GM19324 (cell line): ENCODE data around the gene DPM2.

Experiments used
- ATAC-seq: cut with Tn5 transposase; IDR thresholded peaks from one replicate; pipeline ENCODE4 v1.9.1; 2021; ENCODE audit warnings: mild to moderate bottlenecking, moderate library complexity; ENCODE audit not compliant: unreplicated experiment, low FRiP score

The DPM2 gene

GRCh38 chr9:127973169-127974000 is 35.7 kb upstream of the DPM2 start:
- ATAC-seq, result no peak

DNA sequence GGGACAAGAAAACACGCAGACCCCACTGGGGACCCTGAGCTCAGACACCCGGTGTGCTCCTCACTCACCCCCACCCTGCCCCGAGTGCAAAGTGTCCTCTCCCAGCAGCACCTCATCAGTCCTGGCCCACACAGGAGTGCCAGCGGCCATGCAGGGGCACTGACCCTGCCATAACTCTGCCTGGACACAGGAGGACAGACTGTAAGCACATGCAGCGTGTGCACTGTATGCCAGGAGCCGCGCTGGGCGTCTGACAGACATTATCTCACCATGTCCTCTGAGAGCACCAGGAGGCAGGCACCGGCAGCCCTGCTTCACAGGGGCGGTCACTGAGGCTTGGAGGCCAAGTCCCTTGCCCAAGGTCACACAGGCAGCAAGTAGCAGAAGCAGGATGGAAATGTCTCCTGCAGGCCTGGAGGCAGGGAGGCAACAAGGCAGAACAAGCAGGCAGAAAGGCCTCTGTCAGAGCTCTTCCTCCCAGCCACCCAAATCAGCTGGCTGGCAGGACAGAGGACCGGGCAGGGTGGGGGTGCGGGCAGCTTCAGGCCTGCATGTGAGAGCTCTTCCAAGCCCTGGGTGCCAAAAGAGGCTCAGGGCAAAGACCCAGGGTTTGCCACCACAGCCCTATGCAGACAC is 34.7 kb upstream of the DPM2 start:
- ATAC-seq, result no peak

DNA sequence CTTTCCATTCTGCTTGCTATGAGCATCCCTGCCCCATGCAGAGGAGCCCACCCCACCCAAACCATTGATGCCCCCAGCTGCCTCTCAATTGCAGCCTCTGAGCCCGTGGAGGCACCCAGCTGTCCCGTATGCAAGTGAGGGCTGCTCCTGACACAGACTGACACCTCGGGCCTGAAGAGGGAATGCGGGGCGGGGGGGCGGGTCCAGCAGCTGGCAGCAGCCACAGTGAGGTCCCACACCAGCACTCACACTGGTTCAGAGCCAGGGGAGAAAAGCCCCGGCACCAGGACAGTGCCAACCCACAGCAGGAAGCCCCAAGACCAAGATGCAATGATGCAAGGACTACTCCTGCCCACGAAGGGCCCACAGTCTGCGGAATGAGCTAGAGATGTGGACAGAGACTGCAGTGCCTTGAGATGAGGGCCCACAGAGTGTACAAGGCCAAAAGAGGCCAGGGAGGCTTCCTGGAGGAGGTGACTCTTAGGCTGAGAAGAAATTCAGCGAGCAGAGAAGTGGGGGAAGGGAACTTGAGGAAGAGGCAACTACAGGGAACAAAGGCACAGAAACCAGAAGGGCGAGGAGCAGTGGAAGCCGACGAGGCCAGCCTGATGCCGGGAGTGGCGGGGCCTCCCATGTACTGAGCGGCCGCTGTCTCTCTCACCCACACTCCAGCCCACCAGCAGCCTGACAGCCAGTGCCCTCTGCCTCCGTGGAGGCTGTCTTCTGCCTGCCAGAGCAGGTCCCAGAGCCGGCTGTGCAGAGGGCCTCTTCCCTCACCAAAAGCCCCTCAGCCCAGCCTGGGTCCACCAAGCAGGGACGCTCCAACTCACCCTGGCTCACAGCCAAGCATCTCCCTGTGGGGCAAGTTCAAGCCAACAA is 33.9 kb upstream of the DPM2 start:
- ATAC-seq, result no peak

DNA sequence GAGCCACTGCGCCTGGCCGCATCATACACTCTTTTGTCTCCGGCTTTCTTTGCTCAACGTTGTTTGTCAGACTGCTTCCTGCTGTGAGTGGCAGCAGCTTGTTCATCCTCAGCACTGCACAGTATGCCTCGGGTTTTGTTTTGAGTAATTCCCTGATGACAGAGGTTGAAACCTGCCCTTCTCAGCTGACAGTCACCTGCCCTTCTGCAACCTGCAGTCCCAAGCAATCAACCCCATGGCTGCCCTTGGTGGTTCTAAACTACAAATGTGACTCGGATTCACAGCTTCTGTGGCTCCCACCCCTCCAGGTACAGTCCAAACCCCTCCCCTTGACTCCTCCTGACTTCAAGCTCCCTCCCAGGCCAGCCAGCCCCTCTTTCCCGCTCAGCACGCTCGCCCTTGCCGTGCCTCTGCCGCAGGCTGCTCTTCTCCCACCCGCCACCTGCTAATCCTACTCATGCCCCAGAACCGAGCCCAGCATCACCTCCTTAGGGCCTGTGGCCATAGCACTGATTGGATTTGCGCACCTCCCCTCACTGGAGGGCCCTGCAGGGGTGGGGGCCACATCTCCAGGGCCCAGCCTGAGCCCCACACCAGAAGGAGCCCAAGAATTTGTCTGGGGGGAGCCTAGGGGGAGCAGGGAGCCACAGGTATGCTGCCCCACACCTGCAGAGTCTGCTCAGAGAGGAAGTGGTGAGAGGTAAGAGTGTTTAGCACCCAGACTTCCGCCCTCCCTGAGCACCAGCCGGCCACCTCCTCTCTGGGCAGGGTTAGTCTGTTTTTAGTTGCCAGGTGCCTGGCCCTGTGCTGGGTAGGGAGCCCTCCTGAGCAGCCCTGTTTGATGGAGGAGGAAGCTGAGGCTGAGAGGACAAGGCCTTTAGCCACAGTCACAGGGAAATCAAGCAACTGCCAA is 33.0 kb upstream of the DPM2 start:
- ATAC-seq, result no peak

DNA sequence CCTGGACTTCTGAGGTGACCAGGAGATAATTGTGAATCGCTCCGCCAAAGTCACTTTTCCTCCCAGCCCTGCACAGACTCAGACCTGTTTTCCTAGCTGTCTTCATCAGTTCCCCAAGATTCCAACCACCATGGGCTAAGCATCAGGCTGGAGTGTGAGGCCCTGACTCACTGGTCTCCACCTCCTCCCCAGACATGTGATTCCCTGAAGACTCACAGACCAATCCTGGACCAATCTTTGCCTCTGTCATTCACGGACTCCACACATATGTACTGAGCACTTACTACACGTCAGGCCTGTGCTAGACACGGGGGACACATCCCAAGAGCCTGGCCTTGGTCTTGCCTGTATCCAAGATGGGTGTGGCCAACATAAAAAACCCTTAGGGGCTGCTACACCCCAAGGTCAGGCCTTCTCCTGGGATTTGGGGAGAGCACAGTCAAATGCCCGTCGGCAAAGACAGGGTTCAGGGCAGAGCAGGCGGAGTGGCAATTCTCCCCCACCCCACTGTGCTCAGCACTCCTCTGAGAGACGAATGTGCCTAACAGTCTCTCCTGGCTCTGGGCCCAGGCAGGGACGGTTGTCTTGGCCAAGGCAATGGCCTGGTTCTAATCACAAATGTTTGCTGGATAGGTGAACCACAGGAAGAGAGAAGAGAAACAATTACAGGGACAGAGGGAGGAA is 31.2 kb upstream of the DPM2 start:
- ATAC-seq, result no peak

GRCh38 chr9:127968042-127968441 is 30.4 kb upstream of the DPM2 start:
- no peak for ATAC-seq

DNA sequence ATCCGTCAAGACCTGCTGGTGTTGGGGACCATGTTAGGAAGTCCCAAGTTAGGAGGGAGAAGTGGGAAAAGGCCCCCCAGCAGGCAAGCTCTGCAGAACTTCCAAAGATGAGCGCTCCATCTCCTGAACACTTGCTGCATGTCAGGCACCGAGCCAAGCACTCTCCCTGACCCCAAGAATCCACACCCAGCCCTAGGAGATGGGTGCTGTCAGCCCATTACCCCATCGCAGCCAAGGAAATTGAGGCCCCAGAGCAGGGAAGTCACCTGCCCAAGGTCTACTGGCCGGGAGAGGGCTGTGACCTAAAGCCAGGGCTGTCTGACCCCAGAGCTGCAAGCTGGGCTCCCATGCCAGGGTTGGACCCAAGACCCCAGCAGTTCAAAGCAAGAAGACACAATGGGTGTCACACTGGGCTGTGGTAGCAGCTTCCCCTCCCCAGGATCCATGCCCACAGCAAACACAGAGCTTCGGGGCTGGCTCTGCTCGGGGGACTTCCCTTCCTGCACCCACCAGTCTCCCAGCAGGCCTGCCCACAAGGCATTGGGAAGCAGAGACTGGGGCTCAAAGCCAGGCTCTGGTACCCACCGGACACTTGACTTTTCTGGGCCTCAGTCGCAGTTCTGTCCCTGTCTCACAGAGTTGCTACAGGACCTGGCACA is 29.6 kb upstream of the DPM2 start:
- no peak for ATAC-seq

GRCh38 chr9:127966416-127967150 is 28.9 kb upstream of the DPM2 start:
- no peak for ATAC-seq

DNA sequence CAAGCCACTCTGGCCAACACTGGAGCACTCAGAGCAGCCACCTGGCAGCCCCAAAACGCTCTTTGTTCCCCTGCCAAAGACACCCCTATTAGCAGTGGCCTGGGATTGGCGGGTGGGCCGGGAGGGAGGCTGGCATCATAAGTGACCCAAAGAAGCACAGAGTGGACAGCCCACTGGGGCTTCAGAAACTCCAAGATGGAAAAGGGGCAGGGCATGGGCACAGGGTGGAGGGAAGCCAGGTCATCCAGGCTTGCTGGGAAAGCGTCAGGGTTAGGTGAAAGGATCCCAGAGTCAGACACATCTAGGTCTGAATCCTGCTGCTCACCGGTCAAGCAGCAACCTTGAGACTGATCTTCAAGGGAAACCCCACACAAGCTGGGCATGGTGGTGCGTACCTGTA is 28.3 kb upstream of the DPM2 start:
- ATAC-seq, result no peak

- ATAC-seq, result no peak
Observed at GRCh38 chr9:127963359-127964064, 25.9 kb upstream of the DPM2 start.

DNA sequence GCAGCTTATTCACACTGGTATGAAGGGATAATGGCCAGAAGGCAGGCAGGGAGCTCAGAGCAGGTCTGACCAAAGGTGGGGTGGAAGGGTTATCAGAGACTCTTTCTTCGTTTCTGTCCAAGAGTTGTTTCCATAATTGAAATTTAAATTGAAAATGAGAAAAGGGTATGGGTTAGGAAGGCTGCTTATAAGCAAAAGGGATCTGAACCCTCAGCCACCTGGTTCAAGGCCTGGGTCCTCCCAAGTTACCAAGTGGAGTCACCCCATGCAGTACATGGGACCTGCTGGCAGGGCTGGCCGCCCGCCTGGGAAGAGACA is 25.3 kb upstream of the DPM2 start:
- ATAC-seq, result no peak

DNA sequence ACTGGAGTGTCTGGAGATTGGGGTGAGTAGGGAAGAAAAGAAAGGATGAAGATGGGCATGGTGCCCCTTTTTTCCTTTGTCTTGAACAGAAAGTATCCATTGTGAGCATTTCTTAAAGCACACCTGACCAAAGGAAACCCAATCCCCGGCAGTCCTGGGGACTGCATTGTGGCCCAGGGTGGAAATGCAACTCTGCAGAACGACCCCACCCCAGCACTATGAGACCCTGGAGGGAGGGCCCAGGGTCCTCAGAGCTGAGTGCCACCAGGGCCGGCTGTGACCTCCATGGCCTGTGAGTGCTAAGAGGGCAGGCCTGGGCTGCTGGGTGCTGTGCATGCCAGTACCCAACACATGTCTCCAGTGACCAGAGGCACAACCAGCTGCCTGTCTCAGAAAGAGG is 24.6 kb upstream of the DPM2 start:
- ATAC-seq, result no peak

- ATAC-seq, result no peak
Observed at GRCh38 chr9:127961613-127962155, 24.0 kb upstream of the DPM2 start.

DNA sequence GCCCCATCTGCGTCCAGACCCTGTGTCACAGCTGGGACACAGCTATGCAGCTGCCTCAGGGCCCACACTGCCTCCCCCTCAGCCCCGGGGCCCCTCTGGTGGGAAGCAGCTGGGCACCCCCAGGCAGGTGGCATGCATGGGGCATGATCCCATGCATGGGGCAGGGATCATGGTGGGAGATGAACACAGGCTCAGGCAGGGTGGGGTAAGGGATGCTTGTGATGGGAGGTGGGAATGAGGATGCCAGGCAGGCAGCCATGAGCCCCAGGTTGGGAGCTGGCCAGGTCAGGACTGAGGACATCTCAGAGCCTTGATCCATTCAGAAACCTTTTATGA is 23.5 kb upstream of the DPM2 start:
- ATAC-seq, result no peak

- no peak for ATAC-seq
Observed at GRCh38 chr9:127960410-127961154, 22.9 kb upstream of the DPM2 start.

- no peak for ATAC-seq
Observed at GRCh38 chr9:127959841-127960409, 22.3 kb upstream of the DPM2 start.

DNA sequence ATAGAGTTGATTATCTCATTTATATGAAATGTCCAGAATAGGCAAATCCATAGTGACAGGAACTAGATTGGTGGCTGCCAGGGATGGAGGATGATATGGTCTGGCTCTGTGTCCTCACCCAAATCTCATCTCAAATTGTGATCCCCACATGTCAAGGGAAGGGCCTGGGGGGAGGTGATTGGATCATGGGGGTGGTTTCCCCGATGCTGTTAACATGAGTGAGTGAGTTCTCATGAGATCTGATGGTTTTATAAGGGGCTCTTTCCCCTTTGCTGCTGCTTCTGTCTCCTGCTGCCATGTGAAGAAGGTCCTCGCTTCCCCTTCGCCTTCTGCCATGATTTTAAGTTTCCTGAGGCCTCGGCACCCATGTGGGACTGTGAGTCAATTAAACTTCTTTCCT is 21.7 kb upstream of the DPM2 start:
- ATAC-seq, result no peak
